ENCODE results near the gene RSPH1. TPM values are rescaled to one million over a fixed set of nuclear protein-coding genes. Genes with fewer than 3 reads are reported as not detected.
A peak's percentile ranks its signal among the peaks of the same experiment; 100 is the strongest.

RSPH1 gene
- total RNA-seq, 1 experiment from 2014 or later: 1.5 TPM

DNA sequence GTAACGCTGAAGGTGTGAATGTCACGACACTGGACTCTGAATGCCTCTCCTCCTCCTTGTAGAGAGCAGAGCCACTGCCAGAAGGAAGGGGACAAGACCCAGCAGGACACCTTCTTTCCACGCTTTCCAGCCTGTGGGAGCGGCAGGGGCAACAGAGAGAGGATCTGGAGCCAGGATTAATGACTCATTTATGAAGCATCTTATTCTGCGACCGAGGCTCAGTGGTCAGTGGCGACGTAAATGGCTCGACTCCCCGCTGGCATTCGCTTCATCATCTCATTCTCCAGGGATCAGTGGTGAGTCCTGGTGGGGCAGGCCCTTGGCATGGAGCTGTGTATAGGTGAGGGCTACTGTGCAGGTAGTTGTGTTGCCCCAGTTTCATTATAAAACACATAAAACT lies 22.2 kb upstream of the RSPH1 start:
- CTCF ChIA-PET: no interaction called here
- peak overlapping the region; percentile 6 to 19; a peak in 3 of 4 replicates for H3K4me3 ChIP-seq (replicated peaks in 1 of 2; ENCODE audit: low read depth in 1 of 2, low read length in 2 of 2)
- intact Hi-C loops (cut with micrococcal nuclease): loop anchor here (5.0 kb wide), 1 partner anchor 66 kb away; no protein-coding TSS in a partner anchor
- TF ChIP-seq ZFX (IDR thresholded peaks at IDR 0.05): no peak
- TF ChIP-seq POLR2AphosphoS5 (IDR thresholded peaks at IDR 0.05; ENCODE audit: low read depth, low read length): peak; percentile 35; the same call in 1 of the 2 replicates
- no peak for TF ChIP-seq ZNF274 (IDR thresholded peaks at IDR 0.05; ENCODE audit: low read depth, low read length)
- TF ChIP-seq YY1 (IDR thresholded peaks at IDR 0.05; ENCODE audit: extremely low read depth, insufficient replicate concordance, low read depth, low read length): no peak
- no peak for TF ChIP-seq RAD21 (IDR thresholded peaks at IDR 0.05; ENCODE audit: low read depth)
- TF ChIP-seq TCF7L2 (IDR thresholded peaks at IDR 0.05; ENCODE audit: borderline replicate concordance, extremely low read depth, insufficient read depth, insufficient read length): peak; percentile 50
- peaks cover 0 to 7% of the 10 kb centered on the region in 2 experiments; a peak in 2 of 4 replicates for H3K36me3 ChIP-seq (ENCODE audit: control insufficient read depth in 1 of 2, insufficient read depth in 2 of 2, low read length in 2 of 2)
- no peaks in the 10 kb centered on the region for H4K20me1 ChIP-seq (ENCODE audit: insufficient read depth)
- POLR2A ChIA-PET: interaction anchor here (1.0 to 1.5 kb wide), 2 partner anchors 13 to 101 kb away, joined by 3 read pairs; no protein-coding TSS in a partner anchor
- H3K79me2 ChIP-seq (ENCODE audit: insufficient read depth, low read length): no peaks in the 10 kb centered on the region
- H3K27me3 ChIP-seq (ENCODE audit: insufficient read depth, low read length): no peaks in the 10 kb centered on the region
- ATAC-seq: peak; percentile 76
- DNase-seq (ENCODE audit: low read depth, low spot score): peak; percentile 92
- H3K9ac ChIP-seq (ENCODE audit: low read length): peak overlapping the region; percentile 42
- H3K27ac ChIP-seq (ENCODE audit: low read depth, low read length): peak overlapping the region; percentile 76
- no peaks in the 10 kb centered on the region for H3K9me2 ChIP-seq (ENCODE audit: insufficient read depth)
- H3K4me2 ChIP-seq (ENCODE audit: low read length): peak overlapping the region; percentile 83
- RAD21 ChIA-PET (ENCODE audit: low non-redundant PET in 1 of 2, low total read pairs in 2 of 2, uncharacterized antibody in 2 of 2, unreplicated experiment in 2 of 2): no interaction called here
- no peaks in the 10 kb centered on the region for H3K9me3 ChIP-seq (ENCODE audit: control insufficient read depth in 1 of 2, insufficient read depth in 1 of 2, low read depth in 1 of 2, low read length in 2 of 2)
- H3K4me1 ChIP-seq (ENCODE audit: control insufficient read depth in 1 of 2, insufficient read depth in 2 of 2, low read length in 2 of 2): peaks cover 46 to 53% of the 10 kb centered on the region in 2 experiments
- no peak overlapping the region for H2AFZ ChIP-seq (ENCODE audit: low read depth, low read length, poor library complexity, severe bottlenecking)
- BruUV-seq (replicated peaks): no TSS peak

DNA sequence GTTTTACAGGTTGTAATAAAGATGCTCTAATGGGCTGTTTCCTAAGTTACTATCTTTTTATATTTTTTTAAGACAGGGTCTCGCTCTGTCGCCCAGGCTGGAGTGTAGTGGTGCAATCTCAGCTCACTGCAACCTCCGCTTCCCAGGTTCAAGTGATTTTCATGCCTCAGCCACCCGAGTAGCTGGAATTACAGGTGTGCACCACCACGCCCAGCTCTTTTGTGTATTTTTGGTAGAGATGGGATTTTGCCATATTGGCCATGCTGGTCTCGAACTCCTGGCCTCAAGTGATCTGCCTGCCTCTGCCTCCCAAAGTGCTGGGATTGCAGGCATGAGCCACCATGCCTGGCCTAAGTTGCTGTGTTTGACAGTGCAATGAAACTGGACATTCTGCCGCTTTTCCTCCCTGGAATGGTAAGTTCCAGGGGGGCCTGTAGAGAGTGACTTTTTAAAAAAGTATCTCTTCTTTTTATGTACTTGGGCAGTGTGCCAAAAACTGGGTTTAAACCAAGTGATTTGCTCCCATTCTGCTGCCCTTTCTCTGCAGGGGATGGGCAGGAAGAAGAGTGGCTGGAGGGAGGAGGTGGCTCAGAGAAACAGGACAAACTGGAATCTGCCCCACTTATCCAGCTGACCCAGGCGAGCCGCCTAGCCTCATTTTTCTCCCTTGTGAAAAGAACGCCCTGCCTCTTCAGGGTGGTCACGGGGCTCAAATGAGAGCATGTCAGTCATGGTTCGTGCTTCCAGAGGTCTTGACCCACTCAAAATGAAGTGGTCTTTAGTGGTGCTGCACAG lies 19.9 kb upstream of the RSPH1 start:
- no peak overlapping the region for H2AFZ ChIP-seq (ENCODE audit: low read depth, low read length, poor library complexity, severe bottlenecking)
- ChIA-PET POLR2A (no interaction called here), CTCF (interaction anchor here (0.6 kb wide), 1 partner anchor 266 kb away, joined by 3 read pairs; no protein-coding TSS in a partner anchor), RAD21 (ENCODE audit: low non-redundant PET in 1 of 2, low total read pairs in 2 of 2, uncharacterized antibody in 2 of 2, unreplicated experiment in 2 of 2) (no interaction called here)
- peak overlapping the region; percentile 30 for H3K27ac ChIP-seq (ENCODE audit: low read depth, low read length)
- H4K20me1 ChIP-seq (ENCODE audit: insufficient read depth): no peaks in the 10 kb centered on the region
- ATAC-seq (no peak), DNase-seq (ENCODE audit: low read depth, low spot score) (peak; percentile 48)
- no peaks in the 10 kb centered on the region for H3K79me2 ChIP-seq (ENCODE audit: insufficient read depth, low read length)
- intact Hi-C loops (cut with micrococcal nuclease): loop anchor here (5.0 kb wide), 1 partner anchor 64 kb away; no protein-coding TSS in a partner anchor
- H3K9me3 ChIP-seq (ENCODE audit: control insufficient read depth in 1 of 2, insufficient read depth in 1 of 2, low read depth in 1 of 2, low read length in 2 of 2): no peaks in the 10 kb centered on the region
- peak overlapping the region in 1 of 2 experiments; percentile 13; a peak in 1 of 4 replicates for H3K4me3 ChIP-seq (replicated peaks in 1 of 2; ENCODE audit: low read depth in 1 of 2, low read length in 2 of 2)
- no TSS peak for BruUV-seq (replicated peaks)
- H3K4me1 ChIP-seq (ENCODE audit: control insufficient read depth in 1 of 2, insufficient read depth in 2 of 2, low read length in 2 of 2): peaks cover 46 to 57% of the 10 kb centered on the region in 2 experiments
- no peaks in the 10 kb centered on the region for H3K9me2 ChIP-seq (ENCODE audit: insufficient read depth)
- no peak overlapping the region for H3K9ac ChIP-seq (ENCODE audit: low read length)
- no peaks in the 10 kb centered on the region for H3K27me3 ChIP-seq (ENCODE audit: insufficient read depth, low read length)
- peaks cover 0 to 7% of the 10 kb centered on the region in 2 experiments; a peak in 2 of 4 replicates for H3K36me3 ChIP-seq (ENCODE audit: control insufficient read depth in 1 of 2, insufficient read depth in 2 of 2, low read length in 2 of 2)
- H3K4me2 ChIP-seq (ENCODE audit: low read length): peak overlapping the region; percentile 83
- no peak for TF ChIP-seq JUND (IDR thresholded peaks at IDR 0.05)
- no peak for TF ChIP-seq SIN3A (IDR thresholded peaks at IDR 0.05; ENCODE audit: low read depth)
- TF ChIP-seq TCF7L2 (IDR thresholded peaks at IDR 0.05; ENCODE audit: borderline replicate concordance, extremely low read depth, insufficient read depth, insufficient read length): no peak
- no peak for TF ChIP-seq REST (IDR thresholded peaks at IDR 0.05; ENCODE audit: low read depth)
- no peak for TF ChIP-seq POLR2A (IDR thresholded peaks at IDR 0.05; ENCODE audit: borderline replicate concordance, extremely low read depth, insufficient read depth, insufficient read length)
- no peak for TF ChIP-seq ZFX (IDR thresholded peaks at IDR 0.05)
- TF ChIP-seq, protein P1, sequence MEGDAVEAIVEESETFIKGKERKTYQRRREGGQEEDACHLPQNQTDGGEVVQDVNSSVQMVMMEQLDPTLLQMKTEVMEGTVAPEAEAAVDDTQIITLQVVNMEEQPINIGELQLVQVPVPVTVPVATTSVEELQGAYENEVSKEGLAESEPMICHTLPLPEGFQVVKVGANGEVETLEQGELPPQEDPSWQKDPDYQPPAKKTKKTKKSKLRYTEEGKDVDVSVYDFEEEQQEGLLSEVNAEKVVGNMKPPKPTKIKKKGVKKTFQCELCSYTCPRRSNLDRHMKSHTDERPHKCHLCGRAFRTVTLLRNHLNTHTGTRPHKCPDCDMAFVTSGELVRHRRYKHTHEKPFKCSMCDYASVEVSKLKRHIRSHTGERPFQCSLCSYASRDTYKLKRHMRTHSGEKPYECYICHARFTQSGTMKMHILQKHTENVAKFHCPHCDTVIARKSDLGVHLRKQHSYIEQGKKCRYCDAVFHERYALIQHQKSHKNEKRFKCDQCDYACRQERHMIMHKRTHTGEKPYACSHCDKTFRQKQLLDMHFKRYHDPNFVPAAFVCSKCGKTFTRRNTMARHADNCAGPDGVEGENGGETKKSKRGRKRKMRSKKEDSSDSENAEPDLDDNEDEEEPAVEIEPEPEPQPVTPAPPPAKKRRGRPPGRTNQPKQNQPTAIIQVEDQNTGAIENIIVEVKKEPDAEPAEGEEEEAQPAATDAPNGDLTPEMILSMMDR (IDR thresholded peaks at IDR 0.05 in 2 of 3, conservative IDR thresholded peaks at IDR 0.05 in 1 of 3; ENCODE audit: borderline replicate concordance in 1 of 3, insufficient read depth in 1 of 3, low read depth in 2 of 3, low read length in 2 of 3): no peak
- no peak for TF ChIP-seq SRF (IDR thresholded peaks at IDR 0.05; ENCODE audit: low read depth)
